Activated CD4-positive, alpha-beta T cell treated with anti-CD3 and anti-CD28 coated beads, Interleukin-2, amount 10 ng/mL, durations not matched to agents 24 days and 14 days (primary cell): ENCODE results near the gene NT5C. TPM values are rescaled to one million over a fixed set of nuclear protein-coding genes. Genes with fewer than 3 reads are reported as not detected.

Experiments
- DNase-seq: peaks from one replicate; pipeline ENCODE4 v3.0.0; 2022
- H3K27ac Mint-ChIP-seq: one replicate; pipeline ENCODE4 v1.8.0; 2022; ENCODE audit warnings: mild to moderate bottlenecking, mixed read lengths
- H3K27me3 Mint-ChIP-seq: one replicate; pipeline ENCODE4 v1.8.0; 2022; ENCODE audit warnings: mixed read lengths
- H3K36me3 Mint-ChIP-seq: one replicate; pipeline ENCODE4 v1.8.0; 2022; ENCODE audit warnings: low read depth, mild to moderate bottlenecking, mixed read lengths
- H3K4me1 Mint-ChIP-seq: one replicate; pipeline ENCODE4 v1.8.0; 2021; ENCODE audit warnings: mixed read lengths
- H3K4me3 Mint-ChIP-seq: one replicate; pipeline ENCODE4 v1.8.0; 2022; ENCODE audit warnings: mild to moderate bottlenecking, moderate library complexity, mixed read lengths
- H3K9me3 Mint-ChIP-seq: one replicate; pipeline ENCODE4 v1.8.0; 2021; ENCODE audit warnings: mixed read lengths
- intact Hi-C: fragments of 100-400 bp; cut with micrococcal nuclease; formaldehyde crosslinking; loops from one replicate; pipeline ENCODE4 v1.15.1; 2023
- total RNA-seq: library from RNA; stranded (reverse); gene quantifications from 2 replicates; pipeline ENCODE4 v1.2.3, GENCODE V29; 2022

NT5C gene
- total RNA-seq, 1 donor from 2014 or later, result 84.7 TPM

- Mint-ChIP-seq H3K9me3 (no peaks in the 10 kb centered on the region), H3K27me3 (no peaks in the 10 kb centered on the region), H3K27ac (peak overlapping the region; percentile 87), H3K4me1 (peaks cover 45% of the 10 kb centered on the region), H3K4me3 (peak overlapping the region; percentile 88), H3K36me3 (no peaks in the 10 kb centered on the region)
- DNase-seq, result no peak
- intact Hi-C loops, result no loop called here
These were observed 42.8 kb downstream of the NT5C start for GRCh38 chr17:75088465-75089417.

DNA sequence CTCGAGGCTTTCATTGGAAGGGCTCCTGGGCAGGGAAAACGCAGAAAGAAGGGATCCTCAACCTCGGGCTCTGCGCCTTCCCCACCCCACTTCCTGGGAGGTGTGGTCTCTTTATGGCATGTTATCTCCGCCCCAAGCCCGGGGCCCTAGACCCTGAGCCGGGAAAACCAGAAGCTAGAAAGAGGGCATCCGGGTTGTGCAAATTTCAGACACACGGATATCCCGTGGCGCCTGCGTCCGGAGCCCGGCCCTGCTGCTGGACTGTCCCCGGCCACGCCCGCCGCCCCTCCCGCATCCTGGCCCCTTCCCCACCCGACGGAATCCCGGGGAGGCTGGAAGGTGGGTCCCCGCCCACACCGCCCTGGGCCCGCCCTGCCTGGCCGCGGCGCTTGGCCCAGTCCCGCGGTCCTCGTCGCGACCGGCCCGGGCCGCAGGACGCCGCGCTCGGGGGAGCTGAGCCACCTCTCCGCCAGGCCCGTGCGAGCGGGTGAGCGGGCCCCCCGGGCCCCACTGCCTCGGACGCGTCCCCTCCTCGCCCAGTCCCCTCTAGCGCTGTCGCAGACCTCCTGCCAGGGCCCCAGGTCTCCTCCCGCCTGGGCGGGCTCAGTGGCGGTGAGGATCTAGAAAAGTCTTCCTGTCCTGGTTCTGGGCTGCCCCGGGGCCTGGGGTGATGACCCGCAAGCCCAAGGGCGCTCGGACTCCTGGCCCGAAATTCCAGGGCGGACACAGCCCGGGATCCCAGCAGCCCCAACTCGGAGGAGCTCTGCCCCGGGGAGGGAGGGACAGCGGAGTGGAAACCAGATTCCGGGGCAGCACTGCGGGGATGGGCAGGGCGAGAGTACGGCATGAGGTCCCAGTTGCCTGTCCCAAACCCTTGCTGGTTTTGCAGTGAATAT lies 43.7 kb downstream of the NT5C start, which contains the start of gene SLC16A5:
SLC16A5 (plus strand) TSS at position 397 of the 896 bp plus-strand sequence. CDS start 5,683 bp downstream, outside the sequence.
- DNase-seq, result peak; percentile 88
- no peaks in the 10 kb centered on the region for H3K27me3 Mint-ChIP-seq
- intact Hi-C loops, result loop anchor here (2.0 kb wide), 1 partner anchor 21 kb away; the partner anchor contains the start of gene ARMC7
- H3K36me3 Mint-ChIP-seq, result no peaks in the 10 kb centered on the region
- peaks cover 45% of the 10 kb centered on the region for H3K4me1 Mint-ChIP-seq
- no peaks in the 10 kb centered on the region for H3K9me3 Mint-ChIP-seq
- peak within 1 kb of the TSS; percentile 88 for H3K4me3 Mint-ChIP-seq
- H3K27ac Mint-ChIP-seq, result peak within 1 kb of the TSS; percentile 87

GRCh38 chr17:75087182-75087557 lies 44.4 kb downstream of the NT5C start:
- Mint-ChIP-seq H3K27ac (peak overlapping the region; percentile 39), H3K4me1 (peaks cover 44% of the 10 kb centered on the region), H3K4me3 (peak overlapping the region; percentile 88), H3K36me3 (no peaks in the 10 kb centered on the region), H3K9me3 (no peaks in the 10 kb centered on the region), H3K27me3 (no peaks in the 10 kb centered on the region)
- intact Hi-C loops, result loop anchor here (2.0 kb wide), 1 partner anchor 22 kb away; the partner anchor contains the start of gene ARMC7
- no peak for DNase-seq

GRCh38 chr17:75086496-75087181 lies 44.9 kb downstream of the NT5C start:
- intact Hi-C loops, result loop anchor here (2.0 kb wide), 1 partner anchor 22 kb away; the partner anchor contains the start of gene ARMC7
- no peaks in the 10 kb centered on the region for H3K9me3 Mint-ChIP-seq
- H3K36me3 Mint-ChIP-seq, result no peaks in the 10 kb centered on the region
- H3K4me1 Mint-ChIP-seq, result peaks cover 38% of the 10 kb centered on the region
- peak overlapping the region; percentile 39 for H3K27ac Mint-ChIP-seq
- DNase-seq, result no peak
- H3K4me3 Mint-ChIP-seq, result peak overlapping the region; percentile 88
- H3K27me3 Mint-ChIP-seq, result no peaks in the 10 kb centered on the region

DNA sequence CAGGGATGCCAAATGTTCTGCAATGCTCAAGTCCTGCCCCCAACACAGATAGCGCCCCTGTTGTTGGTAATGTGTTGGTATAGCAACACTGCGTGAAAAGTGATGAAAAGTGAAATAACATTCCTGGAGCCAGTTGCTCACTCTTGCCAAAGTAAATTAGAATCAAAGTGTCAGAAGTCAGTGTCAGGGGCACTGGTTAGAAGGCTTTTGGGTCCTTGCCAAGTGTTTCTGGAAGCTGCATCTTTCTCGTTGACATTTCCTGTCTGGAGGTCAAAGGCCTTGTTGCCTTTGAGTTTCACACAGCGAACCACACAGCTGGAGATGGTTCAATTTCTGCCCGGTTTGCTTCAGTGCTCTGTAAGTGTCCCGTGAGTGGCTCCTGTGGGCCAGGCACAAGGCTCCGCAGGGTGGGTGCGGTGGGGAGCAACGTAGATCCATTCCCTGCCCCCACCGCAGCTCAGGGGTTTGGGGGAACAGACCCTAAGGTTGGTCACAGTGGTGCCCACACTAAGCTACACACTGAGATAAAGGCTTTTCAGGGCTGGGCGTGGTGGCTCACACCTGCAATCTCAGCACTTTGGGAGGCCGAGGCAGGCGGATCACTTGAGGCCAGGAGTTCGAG lies 47.4 kb downstream of the NT5C start:
- Mint-ChIP-seq H3K27me3 (no peaks in the 10 kb centered on the region), H3K4me1 (peaks cover 28% of the 10 kb centered on the region), H3K36me3 (no peaks in the 10 kb centered on the region), H3K4me3 (no peak overlapping the region), H3K9me3 (no peaks in the 10 kb centered on the region), H3K27ac (no peak overlapping the region)
- intact Hi-C loops, result no loop called here
- no peak for DNase-seq

DNA sequence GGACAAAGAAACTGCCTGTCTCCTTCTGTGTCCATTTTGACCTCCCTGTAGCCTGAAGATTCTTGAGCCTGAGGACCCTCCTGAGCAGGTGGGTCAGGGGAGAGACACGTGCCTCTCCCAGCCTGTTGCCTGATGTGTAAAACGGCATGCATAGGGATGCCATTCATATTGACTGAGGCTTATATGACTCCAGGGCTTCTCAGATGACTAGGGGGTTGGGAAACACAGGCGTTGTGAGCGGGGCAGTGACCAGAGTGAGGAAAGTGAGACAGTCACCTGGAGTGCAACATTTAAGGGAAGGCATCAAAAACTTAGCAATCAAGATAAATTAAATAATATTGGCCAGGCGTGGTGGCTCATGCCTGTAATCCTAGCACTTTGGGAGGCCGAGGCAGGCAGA lies 48.9 kb downstream of the NT5C start:
- no peak for DNase-seq
- no peaks in the 10 kb centered on the region for H3K36me3 Mint-ChIP-seq
- H3K4me3 Mint-ChIP-seq, result no peak overlapping the region
- H3K27me3 Mint-ChIP-seq, result no peaks in the 10 kb centered on the region
- peaks cover 28% of the 10 kb centered on the region for H3K4me1 Mint-ChIP-seq
- intact Hi-C loops, result no loop called here
- no peak overlapping the region for H3K27ac Mint-ChIP-seq
- no peaks in the 10 kb centered on the region for H3K9me3 Mint-ChIP-seq

GRCh38 chr17:75081611-75082540 lies 49.7 kb downstream of the NT5C start:
- DNase-seq, result no peak
- Mint-ChIP-seq H3K4me3 (no peak overlapping the region), H3K4me1 (peaks cover 28% of the 10 kb centered on the region), H3K36me3 (no peaks in the 10 kb centered on the region), H3K9me3 (no peaks in the 10 kb centered on the region), H3K27ac (no peak overlapping the region), H3K27me3 (no peaks in the 10 kb centered on the region)
- intact Hi-C loops, result no loop called here

Other genes starting within 250 kb of the NT5C start
- not detected in 2 replicates for gene FADS6, start 238.1 kb downstream of the NT5C start, total RNA-seq
- not detected in 2 replicates for gene USH1G, start 208.5 kb downstream of the NT5C start, total RNA-seq
- not detected in 2 replicates for gene OTOP2, start 207.5 kb downstream of the NT5C start, total RNA-seq
- gene OTOP3, start 195.8 kb downstream of the NT5C start, total RNA-seq, result not detected in 2 replicates
- gene HID1, start 159.0 kb downstream of the NT5C start, total RNA-seq, result 0.17 TPM in 1 of 2 replicates, not detected in the other
- gene CDR2L, start 144.1 kb downstream of the NT5C start, total RNA-seq, result 1.4 and 1.8 TPM in 2 replicates
- gene MRPL58, start 119.1 kb downstream of the NT5C start, total RNA-seq, result 73.3 and 74.3 TPM in 2 replicates
- 158 and 161 TPM in 2 replicates for gene ATP5PD, start 84.8 kb downstream of the NT5C start, total RNA-seq
- 18.7 and 19.0 TPM in 2 replicates for gene KCTD2, start 84.5 kb downstream of the NT5C start, total RNA-seq
- 6.8 and 7.2 TPM in 2 replicates for gene SLC16A5, start 43.8 kb downstream of the NT5C start, total RNA-seq
- 11.2 and 12.0 TPM in 2 replicates for gene ARMC7, start 21.8 kb downstream of the NT5C start, total RNA-seq
- gene JPT1, start 22.8 kb upstream of the NT5C start, total RNA-seq, result 271 and 292 TPM in 2 replicates
- gene SUMO2, start 51.2 kb upstream of the NT5C start, total RNA-seq, result 658 and 659 TPM in 2 replicates
- gene NUP85, start 73.9 kb upstream of the NT5C start, total RNA-seq, result 125 and 136 TPM in 2 replicates
- 84.2 and 86.9 TPM in 2 replicates for gene GGA3, start 129.9 kb upstream of the NT5C start, total RNA-seq
- gene MRPS7, start 130.1 kb upstream of the NT5C start, total RNA-seq, result 121 and 127 TPM in 2 replicates
- 45.9 and 48.7 TPM in 2 replicates for gene MIF4GD, start 139.5 kb upstream of the NT5C start, total RNA-seq
- 131 and 132 TPM in 2 replicates for gene SLC25A19, start 157.7 kb upstream of the NT5C start, total RNA-seq